ENCODE measurements around the gene EBLN1. TPM values are rescaled to one million over a fixed set of nuclear protein-coding genes. Genes with fewer than 3 reads are reported as not detected.

EBLN1 gene
- total RNA-seq, 1 experiment from 2014 or later, result not detected

GRCh38 chr10:22245567-22245966, 27.8 kb upstream of the EBLN1 start:
- no peaks in the 10 kb centered on the region for H3K27me3 Mint-ChIP-seq (ENCODE audit: insufficient read depth, unreplicated experiment)
- peaks cover 22% of the 10 kb centered on the region for H3K4me1 Mint-ChIP-seq (ENCODE audit: insufficient read depth, unreplicated experiment)
- DNase-seq (ENCODE audit: unreplicated experiment), result no peak
- TF ChIP-seq CTCF (IDR thresholded peaks at IDR 0.05; ENCODE audit: unreplicated experiment), result no peak
- POLR2A ChIA-PET, result interaction anchor here (1.3 to 2.6 kb wide), 4 partner anchors 14 to 243 kb away, joined by 4 to 16 read pairs (median 10); partner anchors contain the start of genes COMMD3 and DNAJC1
- H3K27ac Mint-ChIP-seq (ENCODE audit: low read depth, unreplicated experiment), result no peak overlapping the region
- H3K9me3 Mint-ChIP-seq (ENCODE audit: unreplicated experiment), result no peaks in the 10 kb centered on the region
- intact Hi-C loops (cut with micrococcal nuclease), result no loop called here
- CTCF ChIA-PET, result interaction anchor here (0.5 to 1.1 kb wide), 5 partner anchors 78 to 335 kb away, joined by 3 to 5 read pairs (median 4); no protein-coding TSS in a partner anchor
- no peak overlapping the region for H3K4me3 Mint-ChIP-seq (ENCODE audit: unreplicated experiment)
- BruUV-seq (replicated peaks), result no TSS peak
- H3K36me3 Mint-ChIP-seq (ENCODE audit: insufficient read depth, unreplicated experiment), result no peaks in the 10 kb centered on the region

DNA sequence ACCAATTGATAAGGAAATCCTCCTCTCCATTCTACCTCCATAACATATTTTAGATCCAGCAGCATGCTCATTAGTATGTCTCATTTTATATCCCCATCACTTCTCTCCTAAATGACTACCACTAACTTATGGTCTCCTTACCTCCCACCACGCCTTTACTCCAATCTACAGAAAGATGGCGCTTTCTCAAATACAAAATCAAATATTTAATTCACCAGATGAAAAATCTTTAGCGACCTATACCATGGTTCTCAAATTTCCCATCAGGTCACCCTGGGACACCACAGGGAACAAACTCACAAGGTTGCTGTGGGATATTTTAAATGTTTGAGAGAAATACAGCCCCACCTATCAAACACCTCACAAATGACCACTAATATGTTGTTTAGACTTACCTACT, 27.0 kb upstream of the EBLN1 start:
- no peak overlapping the region for H3K27ac Mint-ChIP-seq (ENCODE audit: low read depth, unreplicated experiment)
- no peaks in the 10 kb centered on the region for H3K36me3 Mint-ChIP-seq (ENCODE audit: insufficient read depth, unreplicated experiment)
- no peaks in the 10 kb centered on the region for H3K9me3 Mint-ChIP-seq (ENCODE audit: unreplicated experiment)
- H3K4me3 Mint-ChIP-seq (ENCODE audit: unreplicated experiment), result no peak overlapping the region
- no peaks in the 10 kb centered on the region for H3K27me3 Mint-ChIP-seq (ENCODE audit: insufficient read depth, unreplicated experiment)
- CTCF ChIA-PET, result interaction anchor here (1.1 kb wide), 1 partner anchor 235 kb away, joined by 4 read pairs; no protein-coding TSS in a partner anchor
- POLR2A ChIA-PET, result no interaction called here
- no peak for DNase-seq (ENCODE audit: unreplicated experiment)
- no peak for TF ChIP-seq CTCF (IDR thresholded peaks at IDR 0.05; ENCODE audit: unreplicated experiment)
- no TSS peak for BruUV-seq (replicated peaks)
- intact Hi-C loops (cut with micrococcal nuclease), result no loop called here
- peaks cover 20% of the 10 kb centered on the region for H3K4me1 Mint-ChIP-seq (ENCODE audit: insufficient read depth, unreplicated experiment)

- H3K4me1 Mint-ChIP-seq (ENCODE audit: insufficient read depth, unreplicated experiment), result peaks cover 20% of the 10 kb centered on the region
- BruUV-seq (replicated peaks), result no TSS peak
- H3K27ac Mint-ChIP-seq (ENCODE audit: low read depth, unreplicated experiment), result no peak overlapping the region
- ChIA-PET CTCF (interaction anchor here (0.5 kb wide), 1 partner anchor 251 kb away, joined by 3 read pairs; no protein-coding TSS in a partner anchor), POLR2A (interaction anchor here (1.0 kb wide), 1 partner anchor 10 kb away, joined by 4 read pairs; no protein-coding TSS in a partner anchor)
- no peaks in the 10 kb centered on the region for H3K36me3 Mint-ChIP-seq (ENCODE audit: insufficient read depth, unreplicated experiment)
- no peak for DNase-seq (ENCODE audit: unreplicated experiment)
- H3K9me3 Mint-ChIP-seq (ENCODE audit: unreplicated experiment), result no peaks in the 10 kb centered on the region
- no peak overlapping the region for H3K4me3 Mint-ChIP-seq (ENCODE audit: unreplicated experiment)
- TF ChIP-seq CTCF (IDR thresholded peaks at IDR 0.05; ENCODE audit: unreplicated experiment), result no peak
- intact Hi-C loops (cut with micrococcal nuclease), result no loop called here
- no peaks in the 10 kb centered on the region for H3K27me3 Mint-ChIP-seq (ENCODE audit: insufficient read depth, unreplicated experiment)
Observed at GRCh38 chr10:22244001-22244400, 26.2 kb upstream of the EBLN1 start.

- Mint-ChIP-seq H3K27ac (ENCODE audit: low read depth, unreplicated experiment) (no peak overlapping the region), H3K4me3 (ENCODE audit: unreplicated experiment) (no peak overlapping the region), H3K36me3 (ENCODE audit: insufficient read depth, unreplicated experiment) (no peaks in the 10 kb centered on the region), H3K27me3 (ENCODE audit: insufficient read depth, unreplicated experiment) (no peaks in the 10 kb centered on the region), H3K4me1 (ENCODE audit: insufficient read depth, unreplicated experiment) (peaks cover 20% of the 10 kb centered on the region), H3K9me3 (ENCODE audit: unreplicated experiment) (no peaks in the 10 kb centered on the region)
- TF ChIP-seq CTCF (IDR thresholded peaks at IDR 0.05; ENCODE audit: unreplicated experiment), result no peak
- ChIA-PET POLR2A (interaction anchor here (0.6 kb wide), 1 partner anchor 73 kb away, joined by 3 read pairs; the partner anchor contains the start of gene COMMD3), CTCF (interaction anchor here (0.5 kb wide), 1 partner anchor 250 kb away, joined by 3 read pairs; no protein-coding TSS in a partner anchor)
- BruUV-seq (replicated peaks), result no TSS peak
- DNase-seq (ENCODE audit: unreplicated experiment), result no peak
- intact Hi-C loops (cut with micrococcal nuclease), result no loop called here
Observed at GRCh38 chr10:22243321-22243720, 25.5 kb upstream of the EBLN1 start.
